GM21825 (cell line): ENCODE measurements around the gene NRAP.

Experiments used
- ATAC-seq: cut with Tn5 transposase; IDR thresholded peaks from one replicate; pipeline ENCODE4 v1.9.1; 2021; ENCODE audit warnings: mild to moderate bottlenecking, moderate library complexity; ENCODE audit not compliant: unreplicated experiment

NRAP gene

DNA sequence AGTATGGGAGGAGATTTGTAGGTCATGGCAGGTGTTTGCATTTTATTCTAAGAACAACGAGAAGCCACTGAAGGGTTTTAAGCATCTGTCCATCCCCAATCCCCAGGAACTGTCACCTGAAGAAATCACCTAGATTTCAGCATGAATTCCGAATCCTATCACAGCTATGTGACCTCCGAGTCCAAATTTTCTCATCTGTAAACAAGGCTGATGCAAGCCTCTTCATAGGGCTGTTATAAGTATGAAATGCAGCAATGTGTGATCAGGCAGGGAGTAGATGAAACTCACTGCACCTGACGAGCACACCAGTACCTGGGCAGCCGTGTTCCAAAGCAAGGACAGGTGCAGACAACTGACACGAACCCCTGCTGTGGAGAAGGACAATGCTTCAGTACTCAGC, 97.0 kb downstream of the NRAP start:
- ATAC-seq, result no peak

DNA sequence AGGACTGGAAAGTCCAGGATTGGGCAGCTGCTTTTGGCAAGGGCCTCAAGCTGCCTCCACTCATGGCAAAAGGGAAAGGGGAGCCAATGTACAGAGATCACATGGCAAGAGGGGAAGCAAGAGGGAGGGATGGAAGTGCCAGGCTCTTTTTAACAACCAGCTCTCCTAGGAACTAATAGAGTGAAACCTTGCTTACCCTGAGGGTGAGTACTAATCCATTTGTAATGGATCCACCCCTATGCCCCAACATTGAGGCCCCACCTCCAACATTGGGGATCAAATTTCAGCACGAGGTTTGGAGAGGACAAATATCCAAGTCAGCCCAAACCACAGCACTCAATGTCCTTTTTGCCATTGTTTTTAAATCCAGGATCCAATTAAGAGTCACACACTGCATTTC, 98.5 kb downstream of the NRAP start:
- no peak for ATAC-seq

DNA sequence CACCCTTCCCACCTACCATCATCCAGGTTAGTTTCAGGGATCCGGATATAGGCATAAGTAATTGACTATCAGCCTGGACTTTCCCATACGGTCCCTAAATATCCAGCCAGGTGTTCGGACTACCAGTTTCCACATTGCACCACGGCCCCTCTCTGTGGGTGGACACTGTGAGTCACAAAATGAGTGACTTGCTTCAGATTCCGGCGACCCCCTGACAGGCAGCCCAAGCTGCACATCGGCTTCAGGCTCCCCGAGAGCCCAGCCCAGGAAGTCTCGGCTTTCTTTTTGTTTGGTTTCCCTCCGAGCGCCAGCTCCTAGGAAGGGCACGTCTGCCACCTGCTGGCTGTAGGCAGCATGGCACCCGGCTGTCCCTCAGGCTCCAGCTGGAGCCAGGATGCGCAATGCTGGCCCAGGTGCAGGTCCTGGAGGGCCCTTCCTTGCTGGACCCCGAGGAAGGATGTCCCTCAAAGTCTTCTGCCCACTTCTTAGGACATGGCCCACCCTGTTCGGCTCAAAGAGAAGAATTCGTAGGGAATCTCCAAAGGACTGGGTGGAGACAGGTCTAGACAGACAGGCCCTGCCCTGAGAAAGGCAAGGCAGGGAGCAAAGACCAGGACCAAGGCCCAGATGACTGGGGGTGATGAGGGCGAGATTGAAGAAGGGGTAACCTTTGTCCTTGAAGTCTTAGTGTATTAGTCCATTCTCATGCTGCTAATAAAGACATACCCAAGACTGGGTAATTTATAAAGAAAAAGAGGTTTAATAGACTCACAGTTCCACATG, 100.3 kb downstream of the NRAP start:
- peak; percentile 97 for ATAC-seq

DNA sequence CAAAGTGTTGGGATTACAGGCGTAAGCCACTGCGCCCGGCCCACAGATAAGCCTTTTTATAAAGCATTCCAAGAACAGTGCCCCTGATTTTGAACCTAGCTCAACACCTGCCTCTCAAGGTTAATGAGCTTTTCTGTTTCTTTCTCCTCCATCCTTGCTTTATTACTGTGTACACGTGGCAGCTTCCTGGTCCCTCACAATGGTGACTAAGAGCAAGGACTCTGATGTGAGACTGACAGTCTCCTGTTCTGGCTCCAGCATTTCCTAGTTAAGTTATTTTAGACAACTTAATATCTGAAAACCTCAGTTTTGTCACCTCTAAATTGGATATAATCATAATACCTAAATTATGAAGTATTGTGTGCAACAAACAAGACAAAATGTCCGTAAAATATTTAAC, 101.1 kb downstream of the NRAP start:
- no peak for ATAC-seq

DNA sequence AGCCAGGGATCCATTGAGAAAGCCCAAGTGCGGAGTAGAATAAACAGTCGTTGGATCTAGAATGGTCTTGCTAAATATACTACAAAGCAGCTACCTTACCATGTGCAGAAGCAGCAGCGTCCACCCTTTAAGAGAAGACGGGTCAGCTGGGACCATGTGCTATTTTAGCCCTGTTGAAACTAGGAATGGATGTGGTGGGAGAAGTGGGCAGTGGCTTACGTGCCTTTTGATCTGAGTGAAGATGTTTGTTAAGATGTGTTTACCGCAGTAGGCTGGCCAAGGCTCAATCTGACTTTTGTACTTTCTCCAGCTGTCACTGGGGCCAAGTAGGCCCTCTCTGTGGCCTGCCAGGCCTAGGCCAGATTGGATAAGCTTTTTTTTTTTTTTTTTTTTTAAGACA, 101.8 kb downstream of the NRAP start:
- no peak for ATAC-seq

DNA sequence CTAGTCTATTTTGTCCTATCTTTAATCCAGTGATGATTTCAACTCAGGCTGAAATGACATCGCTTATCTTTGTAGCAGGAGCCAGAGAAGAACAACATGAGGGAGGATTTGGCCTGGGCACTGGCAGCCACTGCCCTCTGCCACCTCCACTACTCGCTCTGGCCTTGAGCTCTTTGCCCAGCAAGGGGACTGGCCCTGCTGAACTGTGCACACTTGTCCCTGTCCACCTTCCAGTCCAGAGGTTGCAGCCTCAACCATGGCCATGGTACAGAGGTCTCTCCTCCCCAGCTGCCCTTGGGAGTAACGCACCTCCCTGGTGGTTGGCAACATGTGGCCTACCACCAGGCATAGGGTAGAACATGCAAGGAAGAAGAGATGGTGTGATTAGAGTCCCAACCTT, 102.6 kb downstream of the NRAP start:
- no peak for ATAC-seq

DNA sequence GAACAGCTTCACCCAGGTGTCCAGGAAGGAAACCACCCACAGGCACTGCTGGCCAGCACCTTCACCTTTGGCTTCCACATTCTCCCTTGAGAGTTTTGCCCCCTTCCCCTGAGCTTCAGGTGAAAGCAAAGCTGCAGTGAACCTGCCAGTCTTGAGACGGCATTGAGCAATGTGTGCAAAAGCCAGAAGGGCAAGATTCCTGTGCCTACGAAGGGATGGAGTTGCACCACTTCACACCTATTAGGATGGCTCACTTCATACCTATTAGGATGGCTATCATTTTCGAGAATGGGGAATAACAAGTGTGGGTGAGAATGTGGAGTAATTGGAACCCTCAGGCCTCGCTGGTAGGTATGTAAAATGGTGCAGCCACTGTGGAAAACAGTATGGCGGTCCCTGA, 103.8 kb downstream of the NRAP start:
- ATAC-seq, result no peak

DNA sequence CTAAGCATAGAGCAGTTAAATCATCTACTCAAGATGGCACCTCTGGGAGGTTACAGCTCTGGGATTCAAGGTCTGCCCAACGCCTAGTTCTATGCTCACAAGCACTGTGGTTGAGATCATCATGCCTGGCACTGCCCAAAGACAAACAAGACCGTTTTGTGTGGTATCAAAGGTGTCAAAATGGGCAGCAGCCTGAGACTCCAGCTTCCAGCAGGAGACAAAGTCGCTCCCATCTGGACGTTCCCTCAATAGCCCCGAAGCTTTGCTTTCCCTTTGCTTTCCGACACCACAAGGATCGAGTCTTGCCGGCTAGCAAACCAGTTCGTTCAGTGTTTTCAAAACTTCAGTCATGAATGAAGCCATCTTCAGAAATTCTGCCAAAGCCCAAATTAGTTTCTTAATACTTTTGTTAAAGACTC, 105.9 kb downstream of the NRAP start:
- ATAC-seq, result no peak

DNA sequence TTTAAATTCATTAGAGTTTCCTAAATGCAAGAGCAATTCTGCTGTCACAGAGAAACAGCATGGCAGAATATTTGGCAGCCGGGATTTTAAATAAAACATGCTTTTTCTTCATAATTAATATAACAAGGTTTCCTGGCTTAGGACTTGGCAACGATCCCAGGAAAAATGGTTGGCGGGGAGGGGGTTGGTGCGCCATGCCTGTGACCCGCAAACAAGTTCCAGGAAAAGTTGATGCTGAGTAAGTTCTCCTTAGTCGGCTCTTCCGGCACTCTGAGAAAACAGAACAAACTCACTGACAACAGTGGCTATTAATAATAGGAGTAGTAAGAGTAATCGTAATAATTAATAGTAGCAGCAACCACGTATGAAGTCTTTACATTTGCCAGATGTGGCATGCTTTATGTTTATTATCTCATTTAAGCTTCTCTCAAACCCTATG, 106.4 kb downstream of the NRAP start:
- ATAC-seq, result no peak

DNA sequence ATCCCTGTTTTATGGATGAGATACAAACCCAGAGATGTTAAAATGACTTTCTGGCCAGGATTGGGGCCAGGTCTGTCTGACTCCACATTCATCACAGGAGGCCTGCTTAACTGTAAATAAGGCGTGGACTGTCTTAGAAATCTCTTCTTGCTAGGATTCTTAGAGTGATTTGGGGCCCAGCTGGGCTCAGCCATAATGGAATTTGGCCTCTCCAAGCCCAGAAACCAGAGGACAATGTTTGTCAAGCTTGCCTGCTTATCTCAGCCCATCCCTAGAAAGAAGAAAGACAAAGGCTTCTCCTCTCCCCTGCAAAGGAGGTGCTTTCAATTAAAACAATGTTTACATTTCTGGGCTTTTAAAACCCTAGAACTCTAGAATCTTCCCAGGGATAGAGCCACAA, 108.1 kb downstream of the NRAP start:
- no peak for ATAC-seq

DNA sequence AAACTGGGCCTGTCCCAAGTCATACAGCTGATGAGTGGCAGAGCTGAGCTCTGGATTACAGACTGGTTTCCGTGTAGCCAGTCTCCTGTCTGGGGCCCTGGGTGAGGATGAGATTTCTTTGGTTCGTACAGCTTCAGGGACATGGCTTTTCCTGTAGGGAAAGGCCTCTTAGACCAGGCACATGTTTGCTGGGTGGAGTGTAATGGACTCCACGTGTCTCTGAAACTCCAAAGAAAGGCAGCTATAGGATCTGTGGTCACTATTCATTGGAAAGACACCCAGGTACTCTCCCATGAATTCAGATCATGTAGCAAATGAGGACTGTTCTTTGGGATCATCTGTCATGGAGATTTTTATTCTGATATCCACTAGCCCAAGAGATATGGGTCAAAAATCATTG, 108.6 kb downstream of the NRAP start:
- no peak for ATAC-seq

DNA sequence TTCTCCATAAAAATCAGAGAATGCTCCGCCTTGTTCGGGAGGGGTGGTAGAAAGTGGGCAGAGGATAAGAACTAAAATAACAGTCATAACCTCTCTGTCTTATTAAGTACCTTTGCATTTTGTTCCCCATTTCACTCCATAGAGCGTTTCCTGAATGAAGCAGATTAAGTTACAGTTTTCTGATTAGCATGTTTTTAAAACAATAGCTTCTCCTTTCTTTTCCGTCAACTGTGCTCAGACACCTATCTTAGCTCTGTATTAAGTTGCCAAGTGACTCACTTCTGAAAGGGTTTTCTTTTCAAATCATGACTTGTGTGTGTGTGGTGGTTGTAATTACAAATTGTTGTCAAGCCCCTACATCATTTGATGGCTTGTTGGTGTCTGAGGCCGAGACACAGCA, 109.6 kb downstream of the NRAP start:
- ATAC-seq, result no peak

DNA sequence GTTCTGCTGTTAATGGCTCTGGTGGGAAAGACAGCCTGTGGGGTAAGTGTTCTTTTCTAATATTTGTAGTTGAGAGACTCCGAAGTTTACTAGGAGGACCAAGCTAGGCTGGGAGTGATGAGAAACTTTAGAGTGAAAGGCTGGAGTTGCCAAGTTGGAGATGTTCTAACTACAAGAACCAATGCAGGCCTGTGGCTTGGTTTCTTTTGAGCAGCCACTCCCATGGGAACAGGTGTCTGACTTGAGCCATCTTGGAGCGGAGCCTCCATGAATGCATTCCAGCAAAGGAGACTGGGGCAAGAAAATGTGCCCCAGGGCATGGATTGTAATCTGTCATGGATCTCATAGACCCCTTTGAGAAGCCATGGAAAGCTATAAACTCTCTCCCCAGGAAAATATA, 110.7 kb downstream of the NRAP start:
- ATAC-seq, result no peak

DNA sequence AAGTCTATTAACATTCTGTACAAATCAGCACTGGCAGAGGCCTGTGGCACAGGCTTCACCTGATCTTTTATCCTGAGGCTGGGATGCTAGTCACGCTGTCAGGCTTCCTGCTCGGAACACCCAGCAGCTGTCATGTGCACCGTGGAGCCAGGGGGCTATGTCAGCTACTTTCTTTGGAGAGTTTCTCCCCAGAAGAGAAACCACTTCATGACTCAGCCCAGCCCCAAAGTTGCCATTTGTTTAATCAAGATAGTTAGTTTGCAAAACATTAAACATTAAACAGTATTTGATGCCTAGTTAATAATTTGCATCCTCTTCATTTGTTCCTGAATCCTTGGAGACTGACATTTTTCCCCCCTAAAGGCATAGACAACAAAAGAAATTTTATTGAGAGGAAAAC, 111.1 kb downstream of the NRAP start, which contains the start of gene HABP2:
HABP2 (plus strand) TSS at position 353 of the 400 bp plus-strand sequence. CDS start 69 bp downstream, outside the sequence.
- no peak for ATAC-seq

DNA sequence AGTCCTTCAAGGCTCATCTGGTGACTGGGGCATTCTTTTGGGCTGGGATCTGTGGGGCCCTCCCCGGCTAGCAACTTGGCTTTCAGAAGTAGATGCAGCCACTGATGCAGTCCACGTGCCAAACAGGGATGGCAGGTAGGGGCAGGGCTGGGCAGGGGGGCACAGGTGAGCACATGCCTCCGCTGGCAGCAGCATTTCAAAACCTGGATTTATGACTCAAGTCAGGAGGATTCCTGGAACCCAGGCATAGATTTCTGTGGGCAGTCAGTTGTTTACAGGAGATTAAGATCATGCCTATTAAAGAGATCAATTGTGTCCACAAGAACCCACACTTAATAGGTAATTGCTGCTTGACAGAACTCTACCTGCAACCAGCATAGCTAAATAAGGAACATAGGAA, 111.8 kb downstream of the NRAP start:
- ATAC-seq, result no peak

DNA sequence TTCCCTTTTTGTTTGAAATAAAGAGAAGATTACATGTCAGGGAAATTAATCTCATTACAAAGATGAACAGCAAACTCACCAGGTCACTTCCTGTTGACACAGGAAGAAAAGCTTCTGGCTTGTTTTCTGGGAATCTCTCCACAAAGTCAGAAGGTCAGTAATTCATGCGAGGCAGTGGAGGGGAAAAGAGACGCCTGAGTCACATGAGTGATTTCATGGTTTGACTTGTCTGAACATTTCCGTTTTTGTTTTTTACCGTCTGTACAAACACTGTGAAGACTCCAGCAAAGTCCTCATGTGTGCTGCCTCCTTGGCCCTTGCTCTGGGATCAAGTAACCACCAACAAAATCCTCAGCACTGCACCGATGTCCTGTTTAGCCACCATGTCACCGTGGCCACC, 113.5 kb downstream of the NRAP start:
- no peak for ATAC-seq

DNA sequence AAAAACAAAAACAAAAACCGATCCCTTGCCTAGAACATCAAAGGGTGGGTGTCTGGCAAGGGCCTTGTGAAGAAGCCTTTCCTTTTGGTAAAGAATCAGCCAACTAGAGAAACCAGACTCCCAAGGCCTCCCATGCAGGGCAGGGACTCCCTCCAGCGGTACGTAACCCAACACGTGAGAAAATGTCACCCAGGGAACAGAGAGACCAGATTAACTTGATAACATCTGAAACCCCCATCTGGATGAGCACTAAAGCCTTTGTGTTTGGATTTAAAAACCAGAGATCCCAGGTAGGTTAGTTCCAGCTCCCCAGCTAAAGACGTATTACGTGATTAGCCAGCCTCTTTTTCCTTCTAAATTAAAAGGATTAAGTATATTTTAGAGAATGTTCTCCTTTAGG, 114.0 kb downstream of the NRAP start:
- ATAC-seq, result no peak

DNA sequence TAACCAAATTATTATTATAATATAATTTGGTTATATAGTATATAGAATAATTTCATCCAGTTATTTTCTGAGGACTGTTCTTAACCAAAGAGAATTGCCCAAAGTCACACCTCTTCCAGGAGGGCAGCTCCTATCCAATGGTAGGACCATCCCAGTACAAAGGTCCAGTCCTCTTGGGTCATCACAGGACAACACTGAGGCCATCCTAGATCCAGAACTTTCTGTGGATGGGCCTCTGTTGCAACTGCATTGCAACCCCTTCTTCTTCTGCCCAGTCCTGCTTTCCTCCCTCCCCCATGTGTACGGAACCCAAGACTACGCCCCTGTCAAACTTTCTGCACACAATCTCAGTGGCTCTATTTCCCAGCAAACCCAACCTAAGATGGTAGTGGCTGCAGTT, 116.4 kb downstream of the NRAP start:
- no peak for ATAC-seq

DNA sequence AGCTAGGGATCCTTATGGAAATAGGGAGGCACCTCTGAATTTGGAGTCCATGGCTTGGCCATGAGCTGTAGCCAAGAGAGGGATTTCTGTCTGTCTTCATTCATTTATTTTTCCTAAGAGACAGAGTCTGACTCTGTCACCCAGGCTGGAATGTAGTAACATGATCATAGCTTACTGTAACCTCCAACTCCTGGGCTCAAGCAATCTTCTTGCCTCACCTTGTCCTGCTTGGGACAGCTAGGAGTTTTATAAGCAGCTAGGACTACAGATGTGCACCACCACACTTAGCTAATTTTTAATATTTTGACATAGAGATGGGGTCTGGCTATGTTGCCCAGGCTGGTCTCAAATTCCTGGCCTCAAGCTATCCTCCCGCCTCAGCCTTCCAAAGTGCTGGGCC, 119.4 kb downstream of the NRAP start:
- no peak for ATAC-seq

DNA sequence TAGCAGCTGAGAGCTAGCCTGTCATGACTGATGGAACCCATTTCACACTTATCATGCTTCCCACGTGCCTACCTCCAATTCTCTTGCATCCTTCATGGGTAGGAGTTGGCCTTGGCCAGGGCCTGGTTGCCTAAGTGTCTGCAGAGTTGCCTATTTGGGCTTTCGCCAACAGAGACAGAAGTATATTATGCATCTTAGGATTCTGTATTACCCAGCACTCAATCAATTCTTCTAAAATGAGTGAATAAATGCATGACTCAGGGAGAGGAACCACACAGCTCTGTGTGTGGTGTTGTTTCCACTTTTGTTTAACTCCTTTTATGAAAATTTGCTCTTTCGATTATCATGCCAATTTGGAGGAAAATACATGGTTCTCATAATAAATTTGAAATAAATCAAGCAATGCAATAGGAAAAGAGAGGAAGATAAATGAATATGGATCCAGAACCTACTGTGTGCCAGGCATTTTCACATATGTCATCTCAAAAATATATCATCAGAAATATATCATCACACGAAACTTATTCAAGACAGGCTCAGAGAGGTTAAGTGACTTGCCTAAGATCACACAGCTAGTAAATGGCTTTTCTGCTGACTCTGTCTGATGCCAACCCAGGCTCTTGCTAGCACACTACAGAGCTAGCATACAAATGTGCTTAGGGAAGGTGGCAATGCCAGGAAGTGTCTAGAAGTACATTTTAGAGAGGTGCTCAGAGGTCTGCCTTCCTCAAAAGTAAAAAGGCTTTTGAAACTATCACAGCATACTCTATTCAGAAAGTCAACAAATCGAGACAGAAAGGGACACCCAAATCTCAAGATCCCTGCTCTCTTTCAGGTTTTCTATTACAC, 120.5 kb downstream of the NRAP start:
- no peak for ATAC-seq

DNA sequence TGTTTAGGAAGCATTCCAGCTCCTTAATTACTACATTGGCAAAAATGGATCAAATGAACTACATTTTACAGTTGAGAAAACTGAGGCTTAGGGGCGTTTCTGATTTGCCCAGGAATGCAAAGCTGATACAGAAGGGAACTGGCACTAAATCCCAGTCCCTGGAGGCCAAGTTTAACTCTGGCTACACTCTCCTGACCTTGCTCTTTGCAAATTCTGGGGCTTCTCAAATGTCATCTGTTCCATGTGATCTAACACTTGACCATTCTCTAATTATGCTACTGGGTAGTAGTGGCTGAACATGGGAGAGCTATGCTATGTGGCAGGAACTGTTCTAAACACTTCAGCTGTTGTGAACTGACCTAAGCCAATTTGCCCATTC, 122.3 kb downstream of the NRAP start:
- ATAC-seq, result no peak

DNA sequence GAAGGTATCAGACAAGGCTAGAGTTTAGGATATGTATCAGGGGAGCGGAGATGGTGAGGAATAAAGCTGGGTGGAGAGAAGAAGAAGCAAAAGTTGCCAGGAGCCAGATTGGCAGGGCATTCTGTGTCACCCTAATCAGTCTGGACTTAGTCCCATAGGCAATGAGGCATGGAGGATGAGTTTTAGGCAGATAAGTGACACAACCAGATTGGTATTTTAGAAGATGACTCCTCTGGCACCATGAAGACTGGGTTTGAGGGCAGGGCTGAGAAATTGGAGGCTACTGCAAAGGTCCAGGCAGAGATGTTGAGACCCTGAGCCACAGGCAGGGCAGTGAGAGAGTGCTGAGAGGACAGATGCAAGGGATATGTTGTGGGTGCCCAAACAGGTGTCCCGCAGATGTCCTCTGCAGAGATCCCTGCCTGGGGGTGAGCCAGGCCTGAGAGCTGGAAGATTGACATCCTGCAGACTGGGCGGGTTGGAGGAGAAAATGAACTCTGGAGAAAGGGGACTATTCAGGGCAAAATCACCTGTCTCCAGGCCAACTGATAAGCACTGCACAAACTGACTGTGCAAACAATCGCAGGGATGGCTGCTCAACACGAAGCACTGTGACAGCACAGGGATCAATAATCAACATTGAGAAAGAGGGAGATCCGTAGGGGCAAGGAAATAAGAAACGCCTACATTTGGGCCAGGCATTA, 122.8 kb downstream of the NRAP start:
- ATAC-seq, result no peak
